Lower leg skin (tissue), 4 donors: ENCODE data around the gene HOXB7. TPM values are rescaled to one million over a fixed set of nuclear protein-coding genes. Genes with fewer than 3 reads are reported as not detected.

Experiments used
- DNase-seq, 2 donors: peaks; one replicate each; pipeline ENCODE4 v3.0.0-alpha.2; 2019; ENCODE audit warnings: low spot score in 2 of 2
- H3K4me3 ChIP-seq: fragments of 200-600 bp; sonication (generic); 2 replicates; pipeline ENCODE4 v1.5.1; 2017; ENCODE audit warnings: mild to moderate bottlenecking, low read depth; ENCODE audit not compliant: poor library complexity, severe bottlenecking
- POLR2A ChIP-seq, 2 donors: fragments of 450-650 bp; IDR thresholded peaks; one replicate each; pipeline ENCODE4 v1.6.1; 2016 to 2017; ENCODE audit warnings: antibody characterized with exemption in 2 of 2, mild to moderate bottlenecking in 1 of 2, moderate library complexity in 1 of 2
- WGBS, 2 donors: methylation state at CpG; one replicate each; pipeline ENCODE4 v1.1.5; 2018; 5-methylcytosine and 5-hydroxymethylcytosine counted together
- intact Hi-C: fragments of 100-400 bp; cut with DNase I; formaldehyde crosslinking; loops from one replicate; pipeline ENCODE4 v1.15.0; 2023; ENCODE audit warnings: low total_unique reads
- total RNA-seq, 4 donors: library from RNA; depleted of rRNA; stranded (reverse); fragments of >200 nt; gene quantifications; one replicate each; pipeline ENCODE4 v1.1.0, GENCODE V29; 2016
- TF ChIP-seq, protein P1 (sequence below), 3 donors: fragments of 450-650 bp; IDR thresholded peaks; one replicate each; pipeline ENCODE4 v1.5.1; 2016; ENCODE audit warnings: antibody characterized with exemption in 3 of 3, mild to moderate bottlenecking in 3 of 3, moderate library complexity in 2 of 3

The HOXB7 gene
- total RNA-seq, 4 donors from 2014 or later, result 1.3 to 11.5 (median 5.3) TPM

DNA sequence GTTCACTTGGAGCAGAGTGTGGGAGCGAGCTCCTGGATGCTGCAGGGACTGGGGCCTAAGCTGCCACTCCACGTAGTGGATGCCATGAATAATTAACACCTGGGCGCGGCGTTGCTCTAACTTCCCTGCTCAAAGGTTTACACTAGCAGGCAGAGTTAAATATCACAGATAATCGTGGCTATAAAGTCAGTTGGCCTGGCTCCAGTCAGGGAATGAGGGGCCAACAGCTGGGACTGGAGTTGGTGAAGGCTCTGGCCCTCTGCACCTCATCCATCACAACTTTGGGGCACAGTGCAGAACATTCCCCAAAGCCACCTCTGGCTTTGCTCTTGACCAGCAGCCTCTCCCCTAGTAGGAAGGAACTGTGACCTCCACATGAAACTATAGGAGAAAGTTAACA is 43.6 kb downstream of the HOXB7 start:
- no peak for DNase-seq
- TF ChIP-seq POLR2A (IDR thresholded peaks at IDR 0.05), result no peak
- TF ChIP-seq, protein P1, sequence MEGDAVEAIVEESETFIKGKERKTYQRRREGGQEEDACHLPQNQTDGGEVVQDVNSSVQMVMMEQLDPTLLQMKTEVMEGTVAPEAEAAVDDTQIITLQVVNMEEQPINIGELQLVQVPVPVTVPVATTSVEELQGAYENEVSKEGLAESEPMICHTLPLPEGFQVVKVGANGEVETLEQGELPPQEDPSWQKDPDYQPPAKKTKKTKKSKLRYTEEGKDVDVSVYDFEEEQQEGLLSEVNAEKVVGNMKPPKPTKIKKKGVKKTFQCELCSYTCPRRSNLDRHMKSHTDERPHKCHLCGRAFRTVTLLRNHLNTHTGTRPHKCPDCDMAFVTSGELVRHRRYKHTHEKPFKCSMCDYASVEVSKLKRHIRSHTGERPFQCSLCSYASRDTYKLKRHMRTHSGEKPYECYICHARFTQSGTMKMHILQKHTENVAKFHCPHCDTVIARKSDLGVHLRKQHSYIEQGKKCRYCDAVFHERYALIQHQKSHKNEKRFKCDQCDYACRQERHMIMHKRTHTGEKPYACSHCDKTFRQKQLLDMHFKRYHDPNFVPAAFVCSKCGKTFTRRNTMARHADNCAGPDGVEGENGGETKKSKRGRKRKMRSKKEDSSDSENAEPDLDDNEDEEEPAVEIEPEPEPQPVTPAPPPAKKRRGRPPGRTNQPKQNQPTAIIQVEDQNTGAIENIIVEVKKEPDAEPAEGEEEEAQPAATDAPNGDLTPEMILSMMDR (IDR thresholded peaks at IDR 0.05), result no peak
- no peak overlapping the region for H3K4me3 ChIP-seq
- 51 to 56% methylated on average over 6 of the region's 6 CpGs for WGBS, 2 donors
- intact Hi-C loops, result no loop called here

DNA sequence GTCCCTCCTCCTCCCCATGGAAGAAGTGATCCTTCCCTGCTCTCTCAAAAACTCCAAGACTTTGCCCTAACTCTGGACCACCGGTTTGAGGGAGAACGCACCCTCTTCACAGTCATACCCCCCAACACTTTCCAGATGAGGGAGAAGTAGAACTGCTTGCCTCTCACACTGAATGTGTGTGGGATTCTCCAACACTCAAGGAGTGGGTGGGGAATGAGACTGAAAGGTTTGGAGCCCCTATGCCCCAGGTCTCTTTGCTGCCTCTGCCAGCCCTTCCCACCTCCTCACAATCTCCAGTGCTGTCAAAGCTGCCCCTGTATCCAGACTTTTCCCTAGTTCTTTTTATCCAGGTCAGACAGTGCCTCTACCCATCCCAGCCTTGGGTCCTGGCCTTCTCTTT is 44.1 kb downstream of the HOXB7 start:
- intact Hi-C loops, result no loop called here
- no peak overlapping the region for H3K4me3 ChIP-seq
- TF ChIP-seq, protein P1 (IDR thresholded peaks at IDR 0.05), result no peak
- no peak for TF ChIP-seq POLR2A (IDR thresholded peaks at IDR 0.05)
- 44 to 50% methylated on average over 2 of the region's 2 CpGs for WGBS, 2 donors
- DNase-seq, result no peak

DNA sequence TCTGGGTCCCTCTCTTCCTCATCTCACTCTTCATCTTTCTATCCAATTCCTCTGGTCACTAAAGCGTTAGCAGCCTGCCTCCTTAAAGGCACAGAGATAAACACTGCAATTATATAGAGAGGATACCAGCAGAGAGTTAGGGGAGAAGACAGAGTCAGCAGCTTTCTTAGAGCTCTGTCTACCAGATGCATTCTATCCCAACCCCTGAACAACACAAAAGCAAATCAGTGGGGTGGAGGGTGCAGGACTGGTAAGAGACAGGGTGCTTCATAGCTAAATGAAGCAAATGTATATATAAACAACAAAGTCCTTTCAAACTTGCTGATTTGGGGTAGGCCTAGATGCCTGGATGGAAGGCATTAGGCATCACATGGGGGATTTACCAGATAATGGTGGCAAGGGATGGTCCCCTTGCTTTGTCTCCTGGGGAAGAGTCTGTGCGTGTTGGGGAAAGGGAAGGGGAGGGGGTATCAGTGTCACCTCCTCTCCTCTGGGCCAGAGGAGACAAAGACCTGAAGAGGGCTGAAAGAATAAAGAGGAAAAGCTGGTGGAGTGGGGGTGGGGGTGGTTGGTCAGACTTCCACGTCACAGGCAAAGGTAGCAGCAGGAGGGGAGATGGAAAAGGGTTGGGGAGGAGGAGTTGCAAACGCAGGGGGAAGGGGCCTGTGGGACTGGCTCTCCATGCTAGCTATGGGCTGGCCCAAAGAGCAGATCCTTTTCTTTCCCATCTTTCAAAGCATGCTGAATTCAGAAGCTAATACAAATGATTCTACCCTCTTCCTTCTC is 44.7 kb downstream of the HOXB7 start:
- no peak for DNase-seq
- TF ChIP-seq POLR2A (IDR thresholded peaks at IDR 0.05), result no peak
- TF ChIP-seq, protein P1 (IDR thresholded peaks at IDR 0.05), result no peak
- WGBS, 2 donors, result 78 to 92% methylated on average over 4 of the region's 4 CpGs
- intact Hi-C loops, result no loop called here
- H3K4me3 ChIP-seq, result no peak overlapping the region

DNA sequence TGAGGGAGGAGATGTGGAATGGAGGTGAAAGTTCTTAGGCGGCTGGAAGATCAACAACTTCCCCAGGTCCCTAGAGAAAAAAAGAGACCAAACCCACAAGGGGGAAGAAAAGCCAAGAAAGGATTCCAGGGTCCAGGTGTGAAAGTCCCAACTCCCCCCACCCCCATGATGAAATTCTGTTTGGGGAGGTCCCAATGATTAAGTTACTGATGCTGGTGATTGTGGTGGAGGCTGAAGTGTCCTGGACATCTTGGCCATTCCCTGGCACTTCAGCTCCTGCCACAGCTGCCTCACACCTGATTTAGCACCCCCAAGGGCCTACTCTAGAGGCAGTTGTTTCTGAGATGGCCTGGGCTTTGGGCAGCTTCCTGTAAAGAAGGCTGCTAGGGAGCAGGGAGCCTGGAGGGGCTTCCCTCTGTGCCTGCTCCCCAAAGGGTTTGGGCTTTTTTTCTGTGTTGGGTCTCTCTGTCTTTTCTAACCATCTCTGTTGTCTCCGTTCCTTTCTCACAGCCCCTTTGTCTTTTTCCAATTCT is 45.7 kb downstream of the HOXB7 start:
- intact Hi-C loops, result no loop called here
- no peak overlapping the region for H3K4me3 ChIP-seq
- no peak for TF ChIP-seq POLR2A (IDR thresholded peaks at IDR 0.05)
- TF ChIP-seq, protein P1 (IDR thresholded peaks at IDR 0.05), result no peak
- WGBS, 2 donors, result 74 to 76% methylated on average over 2 of the region's 2 CpGs
- no peak for DNase-seq

DNA sequence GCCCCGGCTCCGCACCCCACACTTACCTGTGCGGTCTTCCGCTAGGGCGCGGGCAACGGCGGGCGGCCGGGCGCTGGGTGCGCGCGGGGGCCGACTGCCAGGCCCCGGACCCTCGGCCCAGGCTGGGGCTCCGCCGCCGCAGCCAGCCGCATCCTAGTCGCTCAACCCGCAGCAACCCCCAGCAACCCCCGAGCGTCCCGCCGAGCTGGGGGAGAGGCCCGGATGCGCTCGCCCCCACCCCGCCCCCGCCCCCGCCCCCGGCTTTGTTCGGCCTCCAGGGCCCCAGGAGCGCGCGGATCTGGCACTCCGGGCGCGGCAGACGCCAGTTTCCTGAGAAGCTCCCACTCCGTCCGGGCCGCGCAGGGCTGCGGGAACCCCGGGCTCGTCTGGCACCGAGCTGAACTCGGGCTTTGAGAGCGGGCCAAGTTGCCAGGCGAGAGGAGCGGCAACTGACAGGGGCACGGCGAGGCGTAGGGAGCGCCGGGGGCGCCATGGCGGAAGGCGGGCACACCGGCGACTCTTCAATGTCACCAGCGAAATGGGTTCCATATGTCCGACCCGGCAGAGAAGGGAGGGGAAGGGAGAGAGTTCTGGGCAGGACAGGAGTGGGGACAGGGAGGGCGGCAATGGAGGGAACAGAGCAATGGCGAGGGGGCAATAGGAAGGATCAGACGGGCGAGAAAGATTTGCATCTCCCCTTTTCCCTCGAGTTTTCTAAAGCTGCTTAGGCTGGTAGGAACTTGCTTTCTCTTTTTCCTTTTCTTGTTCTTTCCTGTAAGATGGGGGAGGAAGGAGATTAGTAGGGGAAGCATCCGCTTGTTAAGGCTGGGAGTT is 46.4 kb downstream of the HOXB7 start:
- DNase-seq, result no peak
- peak overlapping the region; percentile 10 for H3K4me3 ChIP-seq
- intact Hi-C loops, result no loop called here
- 9 to 14% methylated on average over 35 to 42 of the region's 73 CpGs for WGBS, 2 donors
- no peak for TF ChIP-seq POLR2A (IDR thresholded peaks at IDR 0.05)
- TF ChIP-seq, protein P1 (IDR thresholded peaks at IDR 0.05), result no peak
